HG03064 (cell line): ENCODE results near the gene MAGEA8.
"Not testable (repeated sequence)": the region's sequence is repeated elsewhere in the genome, so short reads cannot be mapped to it uniquely, and the experiment has no call there.

ENCODE experiments used
- ATAC-seq: cut with Tn5 transposase; IDR thresholded peaks from one replicate; pipeline ENCODE4 v1.9.1; 2021; ENCODE audit warnings: low read depth; ENCODE audit not compliant: unreplicated experiment

Gene MAGEA8

GRCh38 chrX:149903889-149904748 is 23.1 kb downstream of the MAGEA8 start:
- ATAC-seq = peak; percentile 79

- ATAC-seq = peak; percentile 38
These were observed 27.3 kb downstream of the MAGEA8 start for GRCh38 chrX:149908308-149908707.

- no peak for ATAC-seq
These were observed 27.7 kb downstream of the MAGEA8 start for GRCh38 chrX:149908727-149909126.

- no peak for ATAC-seq
These were observed 28.6 kb downstream of the MAGEA8 start for GRCh38 chrX:149909324-149910177.

- ATAC-seq = no peak
These were observed 29.3 kb downstream of the MAGEA8 start for GRCh38 chrX:149910178-149910695.

GRCh38 chrX:149916745-149917392 is 35.9 kb downstream of the MAGEA8 start:
- ATAC-seq = peak; percentile 72

GRCh38 chrX:149923836-149924235 is 42.9 kb downstream of the MAGEA8 start:
- ATAC-seq = not testable (repeated sequence)

GRCh38 chrX:149924434-149924833 is 43.5 kb downstream of the MAGEA8 start:
- ATAC-seq = not testable (repeated sequence)

GRCh38 chrX:149927245-149927963 is 46.4 kb downstream of the MAGEA8 start:
- not testable (repeated sequence) for ATAC-seq

- not testable (repeated sequence) for ATAC-seq
These were observed 46.9 kb downstream of the MAGEA8 start for GRCh38 chrX:149927964-149928258.

- not testable (repeated sequence) for ATAC-seq
These were observed 47.7 kb downstream of the MAGEA8 start for GRCh38 chrX:149928635-149929034.

GRCh38 chrX:149929400-149929799 is 48.4 kb downstream of the MAGEA8 start, which contains the start of gene HSFX4:
Gene HSFX4, plus strand, starts transcription at chrX:149929573. Its CDS starts 72 bp downstream, at chrX:149929645.
- not testable (repeated sequence) for ATAC-seq

GRCh38 chrX:149931355-149931754 is 50.4 kb downstream of the MAGEA8 start:
- ATAC-seq = not testable (repeated sequence)

- not testable (repeated sequence) for ATAC-seq
These were observed 51.2 kb downstream of the MAGEA8 start for GRCh38 chrX:149932150-149932549.

GRCh38 chrX:149932970-149933369 is 52.0 kb downstream of the MAGEA8 start:
- ATAC-seq = not testable (repeated sequence)

GRCh38 chrX:149933547-149933946 is 52.6 kb downstream of the MAGEA8 start:
- ATAC-seq = not testable (repeated sequence)
